Measurements from ENCODE around the gene FAM219B.
"Not testable (repeated sequence)": the region's sequence is repeated elsewhere in the genome, so short reads cannot be mapped to it uniquely, and the experiment has no call there.

FAM219B gene

DNA sequence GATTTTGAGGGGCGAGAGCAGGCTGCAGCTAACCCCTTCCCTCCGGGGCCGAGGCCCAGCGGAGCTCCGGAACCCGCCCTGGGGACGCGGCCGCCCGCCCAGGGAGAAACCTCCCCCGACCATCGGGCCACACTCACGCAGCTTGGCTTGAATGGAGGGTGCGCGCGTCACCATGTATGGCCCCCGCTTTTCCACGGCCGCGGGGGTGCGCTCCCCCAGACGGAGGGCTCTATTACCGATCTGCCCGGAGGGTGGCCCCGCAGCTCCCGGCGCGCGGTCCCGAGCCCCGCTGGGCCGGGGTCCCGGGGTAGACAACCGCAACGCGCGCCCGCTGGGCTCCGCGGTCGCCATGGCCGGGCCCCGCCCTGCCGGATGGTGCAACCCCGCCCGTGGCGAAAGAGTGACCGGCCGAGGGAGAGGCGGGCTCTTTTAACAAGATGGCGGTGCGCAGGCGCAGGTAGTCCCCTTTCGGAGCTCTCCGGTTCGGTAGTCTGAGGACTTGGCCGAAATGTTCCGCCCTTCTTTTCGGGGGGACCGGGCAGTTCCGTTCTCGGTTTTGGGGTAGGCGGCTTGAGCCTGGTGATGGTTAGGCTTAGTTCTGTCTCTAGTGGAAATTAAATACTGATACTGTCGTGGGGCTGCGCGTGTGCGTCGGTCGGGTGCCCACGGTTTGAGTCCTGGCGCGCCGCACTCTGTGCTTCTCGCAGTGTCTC is at the start of gene FAM219B:
Gene FAM219B, minus strand, starts transcription at position 402 of the 713 bp plus-strand sequence. Its CDS starts 51 bp downstream, at position 351.
- DNase-seq (ENCODE audit: low spot score) = peak; percentile 92

DNA sequence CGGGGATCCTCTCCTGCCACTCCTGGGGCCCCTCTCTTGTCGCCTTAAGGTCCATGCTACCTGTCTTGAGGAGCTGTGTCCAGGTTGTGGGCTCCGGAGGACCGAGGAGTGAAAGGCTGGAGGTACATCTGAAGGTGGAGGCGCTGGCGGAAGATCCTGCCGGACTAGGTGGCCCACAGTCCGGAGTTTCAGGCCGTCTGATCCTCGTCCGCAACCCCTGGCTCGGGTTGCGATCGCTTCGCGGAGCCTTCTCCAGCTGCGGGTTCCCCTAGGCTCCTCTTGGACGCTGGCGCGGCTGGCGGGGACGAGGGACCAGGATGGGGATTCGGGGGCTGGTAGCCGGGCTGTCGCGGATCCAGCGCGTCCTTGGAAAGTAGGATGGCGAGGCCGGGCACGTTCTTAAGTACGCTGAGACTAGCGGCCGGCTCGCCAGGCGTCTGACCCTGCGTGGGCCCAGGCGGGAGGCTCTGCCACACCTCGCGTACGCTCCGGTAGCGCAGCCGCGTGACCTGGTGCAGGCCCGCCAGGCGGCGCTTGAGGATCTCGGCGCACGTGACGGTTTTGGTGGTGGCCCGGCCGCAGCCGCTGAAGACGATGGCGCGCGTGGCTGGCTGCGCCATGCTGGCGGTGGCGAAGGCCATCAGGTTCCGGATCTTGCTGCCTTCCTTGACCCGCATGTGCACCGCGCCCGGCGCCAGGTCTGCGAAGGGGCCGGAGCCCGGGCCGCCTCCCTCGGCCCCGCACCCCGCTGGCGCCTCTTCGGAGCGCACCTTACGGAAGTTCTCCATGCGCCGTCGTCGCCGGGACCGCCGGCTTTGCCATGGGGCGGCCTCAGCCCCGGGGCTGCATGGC is 49.4 kb upstream of the FAM219B start:
- DNase-seq (ENCODE audit: low spot score) = peak; percentile 45

- DNase-seq (ENCODE audit: low spot score) = no peak
These were observed 48.4 kb upstream of the FAM219B start for GRCh38 chr15:74955017-74955416.

GRCh38 chr15:74954515-74954914 is 47.9 kb upstream of the FAM219B start:
- DNase-seq (ENCODE audit: low spot score) = no peak

DNA sequence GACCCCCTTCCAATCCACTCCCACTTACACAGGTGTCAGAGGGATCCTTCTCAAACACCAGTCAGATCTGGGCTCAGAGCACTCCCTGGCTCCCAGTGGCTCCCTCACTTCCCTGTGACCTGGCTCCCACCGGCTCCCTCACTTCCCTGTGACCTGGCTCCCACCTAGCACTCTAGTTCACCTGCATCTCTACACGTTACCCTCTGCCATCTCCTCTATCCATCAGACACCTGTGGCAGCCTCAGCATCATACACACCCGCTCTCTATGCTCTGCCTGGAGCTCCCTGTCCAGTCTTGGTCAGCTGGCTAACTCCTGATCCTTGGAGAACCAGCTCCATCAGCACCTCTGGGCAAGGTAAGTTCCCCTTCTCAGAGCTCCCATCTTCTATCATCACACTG is 44.4 kb upstream of the FAM219B start:
- DNase-seq (ENCODE audit: low spot score) = no peak

DNA sequence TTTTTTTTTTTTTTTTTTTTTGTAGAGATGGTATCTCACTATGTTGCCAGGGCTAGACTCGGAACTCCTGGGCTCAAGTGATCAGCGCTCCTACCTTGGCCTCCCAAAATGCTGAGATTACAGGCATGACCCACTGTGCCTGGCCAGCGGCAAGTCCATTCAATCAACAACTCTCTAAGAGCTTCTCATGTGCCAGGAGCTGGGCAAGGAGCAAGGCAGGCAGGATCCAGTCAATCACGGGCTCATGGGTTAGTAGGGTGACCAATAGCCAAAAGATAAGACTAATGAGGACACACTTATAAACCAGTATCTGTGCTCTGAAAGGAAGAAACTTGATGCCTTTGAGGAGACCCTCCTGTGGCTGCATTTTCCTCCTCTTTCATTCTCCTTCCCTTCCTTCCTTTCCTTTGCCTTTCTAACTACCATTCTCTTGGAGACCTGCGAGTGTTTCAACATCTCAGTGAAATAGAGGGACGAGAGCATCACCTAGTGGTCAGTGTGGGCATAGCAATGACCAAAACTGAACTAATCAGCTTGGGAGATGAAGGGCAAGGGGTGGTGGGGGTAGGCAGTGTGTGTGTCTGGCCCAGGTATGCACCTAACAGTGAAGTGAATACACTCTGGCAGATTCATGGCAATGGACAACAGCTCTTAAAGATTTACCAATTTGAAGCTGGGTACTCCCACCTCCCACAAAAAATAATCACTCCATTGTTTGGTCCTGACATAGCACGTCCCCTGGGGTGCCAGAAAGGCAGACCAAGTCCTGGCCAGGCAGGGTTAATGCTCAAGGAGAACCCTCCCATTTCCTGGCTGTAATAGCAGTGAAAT is 43.6 kb upstream of the FAM219B start:
- peak; percentile 87 for DNase-seq (ENCODE audit: low spot score)

DNA sequence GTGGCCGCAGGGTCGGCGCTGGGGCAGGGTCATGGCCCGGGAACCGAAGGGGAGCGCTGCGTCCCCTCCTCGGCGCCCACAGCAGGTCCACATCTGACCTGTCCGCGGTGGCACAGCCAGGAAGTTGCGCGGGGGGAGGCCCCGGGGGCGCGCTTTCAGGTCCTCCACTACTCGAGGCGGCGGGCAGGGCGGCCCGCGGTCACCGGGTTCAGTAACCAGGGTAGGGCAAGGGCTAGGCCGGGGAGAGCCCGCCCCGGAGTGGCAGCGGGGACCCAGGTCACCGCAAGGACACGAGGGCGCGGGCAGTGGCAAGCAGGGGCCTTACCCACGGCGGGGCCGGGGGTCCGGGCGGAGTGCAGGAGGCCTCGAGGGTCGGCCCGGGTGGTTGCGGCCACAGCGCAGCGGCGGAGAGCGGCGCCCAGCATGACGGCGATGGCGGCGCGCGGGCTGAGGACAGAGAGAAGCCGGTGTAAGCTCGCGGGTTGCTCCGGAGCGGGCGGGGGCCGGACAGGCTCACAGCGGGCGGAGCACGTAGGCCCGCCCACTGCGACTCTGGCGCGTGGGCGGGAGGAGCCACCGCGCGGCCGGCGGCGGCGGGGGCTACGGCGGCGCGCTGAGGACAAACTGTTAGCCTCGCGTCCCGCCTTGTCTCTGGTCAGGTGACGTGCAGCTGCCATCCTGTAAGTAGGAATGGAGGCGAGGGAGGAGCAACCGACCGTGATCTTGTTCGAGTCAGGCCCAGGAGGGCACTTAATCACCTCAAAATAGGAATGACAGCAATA is 31.1 kb upstream of the FAM219B start, which contains the start of gene COX5A:
Gene COX5A, minus strand, starts transcription at position 484 of the 782 bp plus-strand sequence. Its CDS starts 59 bp downstream, at position 425.
- DNase-seq (ENCODE audit: low spot score) = peak; percentile 97

DNA sequence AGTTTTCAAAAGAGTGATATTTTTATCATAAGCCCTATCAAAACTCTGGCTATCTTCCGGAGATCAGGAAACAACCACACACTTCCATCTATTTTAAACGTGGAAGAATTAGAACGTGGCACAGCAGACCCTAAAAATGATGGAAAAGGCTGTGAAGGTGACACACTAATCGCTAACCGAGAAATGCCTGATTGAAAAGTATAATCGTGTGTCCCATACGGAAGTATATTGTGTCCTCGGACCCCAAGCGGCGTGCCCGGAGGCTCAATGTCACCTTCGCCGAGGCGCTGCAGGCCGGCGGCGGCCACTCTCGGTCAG is 30.6 kb upstream of the FAM219B start:
- no peak for DNase-seq (ENCODE audit: low spot score)

DNA sequence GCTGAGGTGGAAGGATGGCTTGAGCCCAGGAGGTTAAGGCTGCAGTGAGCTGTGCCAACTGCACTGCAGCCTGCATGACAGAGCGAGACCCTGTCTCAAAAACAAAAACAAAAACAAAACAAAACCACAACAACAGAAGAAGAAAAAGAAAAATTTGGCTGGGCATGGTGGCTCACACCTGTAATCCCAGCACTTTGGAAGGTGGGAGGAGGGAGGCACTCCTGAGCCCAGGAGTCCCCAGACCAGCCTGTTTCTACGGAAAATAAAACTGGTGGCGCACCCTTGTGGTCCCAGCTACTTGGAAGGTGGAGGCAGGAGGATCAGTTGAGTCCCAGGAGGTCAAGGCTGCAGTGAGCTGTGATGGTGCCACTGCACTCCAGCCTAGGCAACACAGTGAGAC is 28.5 kb upstream of the FAM219B start:
- DNase-seq (ENCODE audit: low spot score) = not testable (repeated sequence)

DNA sequence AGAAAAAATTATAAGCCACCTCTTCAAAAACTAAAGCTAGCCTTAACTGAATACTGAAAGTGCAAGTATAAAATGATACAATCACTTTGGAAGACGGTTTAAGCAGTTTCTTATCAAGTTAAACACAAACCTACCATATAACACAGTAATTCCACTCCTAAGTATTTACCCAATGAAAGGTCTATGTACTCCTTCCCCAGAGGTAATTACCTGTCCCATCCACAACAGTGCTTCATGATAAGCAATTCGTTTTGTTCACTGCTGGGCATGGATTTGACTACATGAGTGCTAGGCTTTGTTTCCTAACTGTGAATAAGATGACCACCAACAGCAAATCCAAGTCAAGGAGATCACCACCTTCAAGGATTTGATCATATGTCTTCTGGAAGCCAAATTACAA is 26.9 kb upstream of the FAM219B start:
- no peak for DNase-seq (ENCODE audit: low spot score)

DNA sequence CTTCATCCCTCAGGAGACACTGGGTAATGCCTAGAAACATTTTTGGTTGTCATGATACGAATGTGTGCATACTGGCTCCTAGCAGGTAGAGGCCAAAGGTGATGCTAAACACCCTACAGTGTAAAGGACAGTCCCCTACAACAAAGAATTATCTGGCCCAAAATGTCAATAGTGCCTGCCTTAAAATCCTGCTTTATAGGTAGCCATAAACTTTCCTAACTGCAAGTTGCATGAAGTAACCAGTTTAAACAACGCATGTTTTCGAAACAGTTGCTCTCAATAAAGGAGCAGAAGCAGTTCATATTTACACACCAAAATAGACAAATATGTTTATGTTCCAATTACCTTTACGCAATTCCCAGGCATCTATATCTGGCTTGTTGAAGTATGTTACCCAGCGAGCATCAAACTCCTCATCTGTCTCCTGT is 22.1 kb upstream of the FAM219B start:
- no peak for DNase-seq (ENCODE audit: low spot score)

DNA sequence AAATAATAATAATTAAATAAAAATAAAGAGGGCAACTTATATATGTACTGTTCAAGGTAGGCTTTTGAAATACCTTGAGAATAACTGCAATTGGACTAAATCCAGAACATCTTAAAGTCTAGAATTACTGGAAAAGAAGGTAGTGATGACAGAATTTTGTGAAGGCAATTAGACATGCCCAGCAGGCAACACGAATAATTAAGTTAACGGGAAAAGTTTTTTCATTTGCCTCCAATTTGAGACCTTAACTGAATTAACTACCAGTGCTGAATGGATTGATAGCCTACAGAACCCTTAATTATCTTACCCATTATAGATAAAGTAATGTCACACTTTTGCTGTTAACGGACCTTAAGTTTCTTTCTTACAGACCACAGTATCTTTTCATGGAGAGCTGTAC is 17.9 kb upstream of the FAM219B start:
- no peak for DNase-seq (ENCODE audit: low spot score)

GRCh38 chr15:74920456-74920855 is 13.8 kb upstream of the FAM219B start:
- no peak for DNase-seq (ENCODE audit: low spot score)

DNA sequence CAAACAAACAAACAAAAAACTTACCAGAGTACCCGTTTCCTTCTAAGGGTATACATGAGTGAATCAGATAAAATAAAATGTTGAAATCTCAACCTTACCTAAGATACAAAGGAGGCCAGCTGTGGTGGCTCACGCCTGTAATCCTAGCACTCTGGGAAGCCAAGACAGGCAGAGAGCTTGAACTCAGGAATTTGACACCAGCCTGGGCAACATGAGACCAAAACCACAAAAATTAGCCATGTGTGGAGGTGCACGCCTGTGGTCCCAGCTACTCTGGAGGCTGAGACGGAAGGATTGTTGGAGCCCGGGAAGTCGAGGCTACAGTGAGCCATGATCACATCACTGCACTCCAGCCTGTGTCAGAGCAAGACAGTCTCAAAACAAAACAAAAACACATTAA is 11.0 kb upstream of the FAM219B start:
- DNase-seq (ENCODE audit: low spot score) = no peak

DNA sequence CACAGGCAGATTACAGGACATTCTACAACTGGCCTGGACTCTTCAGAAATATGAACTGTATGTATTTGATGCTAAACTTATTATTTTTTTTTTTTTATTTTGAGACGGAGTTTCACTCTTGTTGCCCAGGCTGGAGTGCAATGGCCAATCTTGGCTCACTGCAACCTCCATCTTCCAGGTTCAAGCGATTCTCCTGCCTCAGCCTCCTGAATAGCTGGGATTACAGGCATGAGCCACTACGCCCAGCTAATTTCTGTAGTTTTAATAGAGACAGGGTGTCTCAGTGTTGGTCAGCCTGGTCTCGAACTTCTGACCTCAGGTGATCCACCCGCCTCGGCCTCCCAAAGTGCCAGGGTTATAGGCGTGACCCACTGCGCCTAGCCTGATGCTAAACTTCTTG is 7.1 kb upstream of the FAM219B start:
- not testable (repeated sequence) for DNase-seq (ENCODE audit: low spot score)

GRCh38 chr15:74913041-74913440 is 6.4 kb upstream of the FAM219B start:
- no peak for DNase-seq (ENCODE audit: low spot score)

DNA sequence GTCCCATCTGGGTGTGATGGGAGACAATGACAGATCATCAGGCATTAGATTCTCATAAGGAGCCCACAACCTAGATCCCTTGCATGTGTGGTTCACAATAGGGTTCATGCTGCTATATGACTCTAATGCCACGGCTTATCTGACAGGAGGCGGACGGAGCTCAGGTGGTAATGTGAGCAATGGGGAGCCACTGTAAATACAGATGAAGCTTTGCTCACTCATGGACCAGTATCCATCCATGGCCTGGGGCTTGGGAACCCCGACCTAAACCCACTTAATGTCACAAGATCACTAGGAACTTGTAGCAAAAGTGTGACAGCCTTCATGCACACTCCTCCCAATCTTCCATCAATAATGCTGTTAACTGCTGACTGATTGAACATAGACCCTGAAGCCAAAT is 2.0 kb upstream of the FAM219B start:
- DNase-seq (ENCODE audit: low spot score) = no peak

DNA sequence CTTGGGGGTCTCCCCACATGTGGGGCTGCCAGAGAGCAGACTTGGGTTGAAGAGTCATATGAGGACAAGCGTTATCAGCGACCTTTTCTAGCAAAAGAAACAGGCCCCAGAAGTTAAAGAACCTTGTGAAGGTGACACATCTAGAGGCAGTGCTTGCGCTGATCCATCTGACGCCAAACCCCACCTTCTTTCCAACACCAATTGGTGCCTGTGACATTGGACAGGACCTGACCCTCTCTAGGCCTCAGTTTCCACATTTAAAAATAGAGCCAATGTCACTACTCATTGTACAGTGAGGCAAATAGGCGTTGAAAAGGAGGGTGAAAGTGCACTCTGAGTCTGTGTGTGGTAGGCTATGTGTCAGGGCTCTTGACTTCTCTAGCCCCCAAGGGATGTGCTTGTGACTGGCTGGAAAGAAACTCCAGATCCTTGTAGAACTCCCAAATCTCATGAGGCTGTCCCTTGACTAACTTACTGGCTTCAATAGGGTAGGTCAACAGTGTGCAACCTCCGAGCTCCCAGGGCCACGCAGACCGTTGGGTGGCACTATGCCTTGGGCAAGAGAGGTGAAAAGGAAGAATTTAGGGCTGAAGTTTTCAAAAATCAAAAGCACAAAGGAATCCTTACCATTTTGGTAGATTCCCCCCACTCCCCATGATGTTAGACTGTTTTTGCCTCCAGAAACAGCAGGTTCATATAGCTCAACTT is 666 bp upstream of the FAM219B start:
- no peak for DNase-seq (ENCODE audit: low spot score)

GRCh38 chr15:74906067-74906449 is 593 bp downstream of the FAM219B start:
- DNase-seq (ENCODE audit: low spot score) = peak; percentile 49

DNA sequence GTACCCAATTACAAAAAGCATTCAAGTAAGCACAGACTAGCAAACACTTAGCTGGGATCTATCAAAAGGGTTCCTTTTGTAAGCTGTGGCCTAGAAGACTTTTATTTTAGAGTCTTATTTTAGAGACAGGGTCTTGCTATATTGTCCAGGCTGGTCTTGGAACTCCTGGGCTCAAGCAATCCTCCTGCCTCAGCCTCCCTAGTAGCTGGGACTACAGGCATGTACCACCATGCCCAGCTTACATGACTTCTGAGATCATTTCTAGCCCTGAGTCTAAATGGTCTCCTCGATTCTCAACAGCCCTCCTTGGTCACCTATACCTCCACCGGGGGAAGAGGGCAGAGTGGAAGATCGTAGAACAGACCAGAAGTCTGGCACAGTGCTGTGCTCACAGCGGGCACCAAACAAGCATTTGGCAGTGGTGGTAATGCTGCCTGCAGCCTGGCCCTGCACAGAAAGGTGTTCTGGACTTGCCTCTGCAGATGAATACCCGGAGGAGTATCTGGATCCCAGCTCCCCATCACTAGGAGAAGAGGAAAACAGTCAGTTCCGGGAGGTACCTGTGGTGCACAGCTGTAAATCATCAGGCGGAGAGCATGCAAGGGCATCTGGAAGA is 2.4 kb downstream of the FAM219B start:
- DNase-seq (ENCODE audit: low spot score) = no peak

DNA sequence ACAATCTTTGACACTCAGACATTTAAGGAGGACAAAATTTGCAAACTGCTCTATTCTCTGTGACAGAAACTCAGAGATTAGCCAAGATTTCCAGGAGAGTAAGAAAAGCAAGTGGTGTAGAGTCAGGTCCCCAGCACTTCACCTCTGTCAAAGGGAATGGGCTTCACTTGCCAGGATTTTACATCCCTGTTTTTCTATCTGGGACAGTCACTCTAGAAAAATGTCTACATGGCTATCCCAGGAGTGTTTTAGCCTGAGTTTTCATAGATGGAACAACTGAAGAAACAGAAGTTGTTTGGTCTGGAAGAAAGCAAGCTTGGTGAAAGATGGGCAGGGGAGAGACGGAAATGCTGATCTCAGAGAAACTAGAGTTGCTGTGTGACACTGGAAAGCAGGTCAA is 3.0 kb downstream of the FAM219B start:
- DNase-seq (ENCODE audit: low spot score) = no peak

Data from Ammon's horn (tissue), 1 donor.